ENCODE measurements around the gene SCO2.
"Not testable (repeated sequence)": the region's sequence is repeated elsewhere in the genome, so short reads cannot be mapped to it uniquely, and the experiment has no call there.

Gene SCO2

DNA sequence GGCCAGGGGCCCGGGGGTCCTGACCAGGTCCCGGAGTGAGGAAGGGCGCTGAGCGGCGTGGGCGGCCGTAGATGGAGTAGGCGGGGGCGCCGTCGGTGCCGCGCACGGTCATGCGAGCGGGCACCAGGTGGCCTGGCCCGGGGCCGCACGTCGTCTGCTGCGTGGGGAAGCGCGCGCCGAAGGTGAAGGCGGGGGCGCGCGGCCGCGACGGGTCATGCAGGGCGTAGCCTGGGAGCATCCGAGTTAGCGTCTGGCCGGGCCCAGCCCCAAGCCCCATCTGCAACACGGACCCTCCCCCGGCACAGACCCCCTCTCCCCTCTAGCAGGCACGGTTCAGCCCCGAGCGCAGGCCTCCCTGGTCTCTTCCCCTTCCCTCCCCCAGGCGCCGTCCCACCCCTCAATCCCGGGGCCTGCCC, 6.2 kb upstream of the SCO2 start:
- DNase-seq = no peak

DNA sequence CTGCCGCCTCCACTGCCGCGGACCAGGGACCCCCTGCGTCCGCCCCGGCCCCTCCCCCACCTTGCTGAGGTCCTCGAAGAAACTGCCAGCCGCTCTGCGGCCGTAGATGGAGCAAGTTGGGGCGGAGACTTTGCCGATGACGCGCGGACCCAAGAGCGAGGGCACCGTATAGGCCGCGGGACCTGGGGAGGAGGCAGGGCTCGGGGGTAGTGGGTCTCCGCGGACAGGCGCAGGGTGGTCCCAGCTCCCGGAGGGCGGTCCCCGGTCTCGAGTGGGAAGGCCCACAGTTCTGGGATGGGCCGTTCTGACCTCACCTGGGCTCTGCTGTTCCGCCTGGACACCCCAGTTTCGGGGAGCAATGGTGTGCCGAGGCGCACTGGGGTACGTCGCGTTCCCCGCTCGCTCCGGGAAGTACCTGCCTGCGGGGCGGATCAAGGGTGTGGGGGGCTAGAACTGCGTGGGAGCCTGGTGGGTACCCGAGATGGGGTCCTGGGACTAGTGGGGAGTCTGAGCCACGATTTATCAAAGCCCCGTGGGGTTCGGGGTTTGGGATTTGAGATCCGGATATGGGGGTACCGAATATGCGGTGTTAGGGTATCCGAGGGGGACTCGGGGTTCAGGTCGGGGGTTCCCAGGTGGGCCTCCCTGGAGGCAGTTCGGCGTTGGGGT, 5.6 kb upstream of the SCO2 start:
- no peak for DNase-seq

DNA sequence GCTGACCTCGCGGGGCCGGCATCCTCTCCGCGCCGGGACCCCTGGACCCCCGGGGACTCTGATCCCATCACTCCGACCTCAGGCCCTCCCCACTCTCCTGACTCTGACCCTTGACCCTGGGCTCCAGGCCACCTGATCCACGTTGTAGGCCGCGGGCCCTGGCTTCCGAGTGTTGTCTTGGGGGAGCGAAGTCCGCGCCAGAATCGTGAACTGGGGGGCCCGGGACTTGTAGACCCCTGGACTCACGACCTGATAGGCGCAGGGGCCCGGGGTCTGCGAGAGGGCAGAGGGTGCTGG, 5.1 kb upstream of the SCO2 start:
- DNase-seq = no peak

DNA sequence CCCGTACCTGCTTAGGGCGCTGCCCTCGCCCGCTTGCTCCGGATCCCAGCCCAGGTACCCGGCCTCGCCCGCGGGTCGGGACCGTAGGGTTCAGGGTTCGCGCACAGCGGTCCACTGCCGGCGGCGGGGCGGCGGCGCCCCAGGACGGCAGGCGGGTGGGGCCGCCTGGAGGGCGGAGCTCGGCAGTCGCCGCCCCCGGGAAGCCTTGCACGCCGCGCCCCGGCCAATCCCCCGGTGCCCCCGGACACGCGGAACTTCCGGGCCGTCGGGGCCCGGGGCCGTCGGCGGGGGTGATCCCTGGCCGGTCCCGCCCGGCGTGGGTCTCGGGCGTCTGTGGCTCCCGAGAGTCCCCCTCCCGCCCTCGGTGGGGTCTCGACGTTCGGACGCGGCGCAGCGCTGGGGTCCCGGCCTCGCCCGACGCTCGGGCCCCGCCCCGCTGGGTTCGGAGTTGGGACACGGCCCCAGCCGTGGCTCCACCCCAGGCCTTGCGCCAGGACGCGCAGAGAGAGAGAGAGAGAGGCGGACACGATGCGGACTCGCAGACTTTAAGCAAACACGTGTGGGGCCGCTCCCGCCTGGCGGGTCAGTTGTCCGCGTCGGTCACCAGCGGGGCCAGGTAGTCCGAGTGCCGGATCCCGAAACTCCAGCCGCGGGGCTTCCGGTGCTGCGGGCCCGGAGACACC, 4.6 kb upstream of the SCO2 start, which contains the start of gene TYMP:
Gene TYMP, minus strand, starts transcription at position 116 of the 683 bp plus-strand sequence. CDS start 303 bp downstream, outside the sequence.
- no peak for DNase-seq

DNA sequence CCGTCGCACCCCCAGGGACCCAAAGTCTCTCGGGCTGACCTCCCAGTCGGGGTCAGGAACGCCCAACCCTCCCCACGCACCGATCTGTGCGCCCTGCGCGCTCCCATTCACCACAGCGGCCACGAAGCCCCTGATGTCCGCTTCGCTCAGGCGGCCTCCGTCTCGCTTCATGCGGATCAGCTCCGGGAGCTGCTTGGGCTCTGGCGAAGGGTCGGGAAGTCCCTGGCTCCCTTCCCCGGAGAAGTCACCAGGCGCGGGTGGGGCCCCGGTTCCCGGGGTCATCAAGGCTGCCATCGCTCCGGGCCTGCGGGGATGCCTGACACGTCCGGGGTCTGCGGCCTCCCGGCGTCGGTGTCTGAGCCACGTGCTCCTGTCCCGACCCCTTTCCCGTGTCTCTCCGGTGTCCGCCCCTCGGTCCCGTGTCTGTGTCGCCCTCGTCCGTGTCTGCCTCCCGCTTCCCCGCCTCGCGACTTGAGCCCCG, 4.1 kb upstream of the SCO2 start:
- DNase-seq = no peak

DNA sequence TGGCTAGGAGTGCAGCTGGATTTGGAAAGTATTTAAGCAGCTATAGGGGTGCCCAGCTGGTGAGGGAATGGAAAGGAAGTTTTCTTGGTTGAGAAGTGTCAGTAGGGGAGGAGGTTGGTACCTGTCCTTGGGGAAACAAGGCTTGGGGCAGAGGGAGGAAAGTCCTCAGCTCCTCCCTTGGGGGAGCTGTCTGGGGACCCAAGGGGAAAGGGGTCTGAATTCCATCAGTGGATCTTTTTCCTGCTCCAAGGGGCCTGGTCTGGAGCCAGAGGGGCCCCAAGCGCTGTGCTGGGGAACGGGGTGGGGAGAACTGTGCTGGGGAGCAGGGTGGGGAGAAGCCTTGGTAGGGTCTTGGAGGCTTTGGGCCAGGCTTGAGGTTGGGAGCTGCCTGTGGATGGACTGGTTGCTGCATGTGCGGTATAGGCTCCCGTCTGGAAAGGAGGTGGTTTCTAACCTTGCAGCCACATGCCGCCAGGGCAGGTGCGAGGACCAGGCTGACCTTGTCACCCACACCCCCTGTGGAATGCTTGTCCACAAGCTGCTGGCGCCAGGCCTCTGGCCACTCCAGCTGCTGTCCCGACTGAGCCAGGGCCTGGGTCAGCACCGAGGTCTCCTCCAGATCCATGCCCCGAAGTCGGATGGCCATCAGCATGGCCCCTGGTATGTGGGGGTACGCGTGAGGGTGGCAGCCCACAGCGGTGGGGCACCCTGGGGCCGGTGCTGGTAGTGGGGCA, 3.5 kb upstream of the SCO2 start:
- no peak for DNase-seq

DNA sequence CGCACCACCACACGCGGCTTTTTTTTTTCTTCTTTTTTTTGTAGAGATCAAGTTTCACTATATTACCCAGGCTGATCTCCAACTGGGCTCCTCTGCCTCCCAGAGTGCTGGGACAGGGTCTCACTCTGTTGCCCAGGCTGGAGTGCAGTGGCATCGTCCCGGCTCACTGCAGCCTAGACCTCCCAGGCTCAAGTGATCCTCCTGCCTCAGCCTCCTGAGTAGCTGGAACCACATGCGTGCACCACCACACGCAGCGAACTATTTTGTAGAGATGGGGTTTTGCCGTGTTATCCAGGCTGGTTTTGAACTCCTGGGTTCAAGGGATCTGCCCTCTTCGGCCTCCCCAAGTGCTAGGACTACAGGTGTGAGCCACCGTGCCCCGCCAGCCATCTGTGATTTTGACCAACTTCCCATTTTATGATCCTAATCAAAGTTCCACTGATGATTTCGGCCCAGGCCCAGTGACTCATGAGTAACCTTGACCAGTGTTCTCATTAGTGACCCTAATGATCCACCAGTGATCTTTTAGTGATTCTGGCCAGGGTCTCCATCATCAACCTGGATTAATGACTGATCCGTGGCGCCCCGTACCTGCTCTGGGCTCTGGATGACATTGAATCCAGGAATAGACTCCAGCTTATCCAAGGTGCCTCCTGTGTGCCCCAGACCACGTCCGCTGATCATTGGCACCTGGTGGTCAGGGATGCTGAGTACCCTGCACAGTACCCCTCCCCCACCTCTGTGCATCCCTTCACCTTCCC, 2.7 kb upstream of the SCO2 start:
- no peak for DNase-seq

DNA sequence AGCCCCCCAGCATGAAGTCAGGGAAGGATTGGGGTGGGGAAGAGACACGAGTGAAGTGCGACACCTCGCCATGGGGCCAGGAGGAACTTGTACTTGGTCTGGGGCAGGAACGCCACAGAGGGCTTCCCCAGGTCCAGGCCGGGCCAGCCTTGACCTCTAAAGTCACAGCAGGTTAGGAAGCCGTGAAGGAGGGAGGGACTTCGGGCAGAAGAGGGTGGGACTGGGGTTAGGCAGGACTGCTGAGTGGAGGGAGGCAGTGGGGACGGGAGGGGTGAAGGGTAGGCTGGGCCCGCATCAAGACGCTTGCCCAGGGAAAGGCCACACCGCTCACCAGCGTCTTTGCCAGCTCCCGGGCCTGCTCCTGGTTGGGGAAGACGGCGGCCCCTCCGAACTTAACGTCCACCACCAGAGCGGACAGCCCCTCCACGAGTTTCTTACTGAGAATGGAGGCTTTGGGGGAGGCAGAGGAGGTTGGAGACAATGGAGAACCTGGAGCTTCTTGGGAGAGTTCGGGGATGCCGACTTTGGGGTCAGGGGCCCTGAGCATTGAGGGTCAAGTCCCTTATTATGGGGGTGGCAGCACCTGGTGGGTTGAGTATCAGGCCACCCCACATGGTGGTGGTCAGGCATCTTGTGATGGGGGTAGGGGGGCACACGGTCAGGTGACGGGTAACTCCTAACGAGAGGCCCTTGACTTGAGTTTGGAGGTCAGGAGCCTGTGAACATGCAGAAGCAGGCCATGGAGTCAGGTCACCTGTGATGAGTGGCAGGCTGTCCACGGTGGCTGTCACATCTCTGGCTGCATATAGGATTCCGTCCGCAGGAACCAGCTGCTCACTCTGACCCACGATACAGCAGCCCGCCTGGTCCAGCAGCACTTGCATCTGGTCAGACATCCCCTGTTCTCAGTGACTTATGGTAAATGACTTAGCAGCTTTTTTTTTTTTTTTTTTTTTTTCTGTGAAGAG, 1.7 kb upstream of the SCO2 start:
- DNase-seq = no peak

DNA sequence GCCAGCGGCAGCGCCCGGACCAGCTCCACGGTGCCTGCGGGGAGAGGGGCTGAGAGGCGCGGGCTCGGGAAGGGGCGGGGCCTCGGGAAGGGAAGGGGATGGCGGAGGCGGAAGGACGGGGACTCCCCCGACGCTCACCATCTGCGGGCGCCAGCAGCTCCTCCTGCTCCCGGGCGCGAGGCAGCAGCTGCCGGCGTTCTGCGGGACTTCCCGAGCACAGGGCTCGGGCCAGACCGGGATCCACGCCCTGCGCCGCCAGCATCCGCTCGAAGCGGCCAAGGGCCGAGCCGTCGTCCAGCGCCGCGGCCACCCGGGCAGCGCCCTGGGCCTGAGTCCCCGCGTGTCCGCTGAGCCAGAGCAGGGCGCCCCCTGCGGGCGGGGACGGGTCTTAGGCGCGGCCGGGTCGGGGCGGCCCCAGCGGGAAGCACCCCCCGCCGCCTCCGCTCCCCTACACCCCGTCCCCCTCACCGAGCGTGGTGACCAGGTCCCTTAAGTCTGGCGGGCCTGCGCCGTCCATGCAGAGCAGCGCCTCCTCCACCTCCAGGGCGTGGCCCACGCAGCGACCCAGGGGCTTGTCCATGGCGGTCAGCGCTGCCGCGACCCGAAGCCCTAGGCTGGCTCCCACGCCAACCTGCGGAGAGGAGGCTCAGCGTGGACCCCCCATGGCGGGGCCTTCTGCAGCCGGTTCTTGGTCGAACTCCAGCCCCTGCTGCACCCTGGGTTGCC, 873 bp upstream of the SCO2 start:
- DNase-seq = peak; percentile 37

DNA sequence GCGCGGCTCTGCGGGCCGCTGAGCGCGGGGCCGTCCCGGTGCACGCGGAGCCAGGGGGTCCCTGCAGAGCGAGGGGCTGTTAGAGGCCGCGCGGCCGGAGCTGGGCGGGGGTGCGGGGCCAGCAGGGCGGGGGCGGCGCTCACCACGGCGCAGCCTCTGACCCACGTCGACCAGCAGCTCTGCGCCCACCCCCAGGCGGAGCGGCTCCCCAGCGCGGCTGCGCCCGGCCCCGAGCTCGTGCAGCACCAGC, 385 bp upstream of the SCO2 start:
- no peak for DNase-seq

DNA sequence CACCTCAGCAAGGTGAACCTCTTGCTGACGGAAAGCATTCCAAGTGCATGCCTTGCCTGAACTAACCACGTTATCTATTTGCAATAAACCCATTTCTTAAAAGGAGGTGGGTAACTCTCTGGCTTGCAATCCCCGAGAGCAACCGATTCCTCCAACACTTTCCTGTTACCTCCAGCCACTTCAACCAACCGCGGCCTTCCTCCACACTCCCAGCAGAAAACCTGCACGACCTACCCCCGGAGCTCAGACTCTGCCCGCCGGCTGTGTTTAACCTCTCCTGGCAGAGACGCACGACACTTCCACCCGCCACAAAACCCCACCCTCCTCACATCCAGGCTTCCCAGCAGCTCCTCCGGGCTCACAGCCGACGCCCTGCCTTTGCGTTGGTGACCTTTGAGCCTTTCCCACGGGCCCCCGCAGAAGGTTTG, 708 bp downstream of the SCO2 start:
- DNase-seq = no peak

DNA sequence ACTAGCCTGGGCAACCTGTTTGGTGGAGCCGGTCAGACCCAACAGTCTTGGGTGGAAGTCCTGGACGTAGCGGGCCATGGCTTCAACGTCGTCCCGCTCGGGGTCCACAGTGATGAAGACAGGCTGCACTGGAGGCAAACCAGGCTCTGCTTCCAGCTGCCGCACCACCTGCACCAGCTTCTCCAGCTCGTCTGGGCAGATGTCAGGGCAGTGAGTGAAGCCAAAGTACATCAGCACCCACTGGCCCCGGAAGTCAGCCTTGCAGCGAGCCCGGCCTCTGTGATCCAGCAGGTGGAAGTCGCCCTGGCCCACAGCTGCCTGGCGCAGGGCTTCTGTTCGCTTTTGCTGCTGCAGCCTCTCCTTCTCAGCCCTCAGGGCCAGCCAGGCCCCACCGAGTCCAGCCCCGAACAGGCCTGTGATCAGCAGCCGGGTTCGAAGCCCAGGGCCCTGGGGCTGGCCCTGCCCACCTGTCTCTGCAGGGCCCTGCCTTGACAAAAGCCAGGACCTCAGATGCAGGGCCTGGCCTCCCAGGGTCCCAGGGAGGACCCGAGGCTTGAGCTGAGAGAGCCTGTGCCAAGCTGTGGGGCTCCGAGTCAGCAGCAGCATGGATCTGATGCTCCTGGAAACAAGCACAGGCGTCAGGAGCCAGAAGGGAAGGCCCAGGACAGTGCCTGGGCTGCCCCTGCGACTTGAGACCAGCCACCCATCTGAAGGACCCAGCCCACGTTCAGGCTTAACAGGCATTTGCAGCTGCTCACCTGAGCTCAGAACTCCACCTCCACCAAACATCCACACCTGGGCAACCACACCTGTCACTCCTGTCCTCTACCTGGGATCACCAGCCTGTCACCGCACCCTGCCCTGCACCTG, 1.4 kb downstream of the SCO2 start:
- no peak for DNase-seq

DNA sequence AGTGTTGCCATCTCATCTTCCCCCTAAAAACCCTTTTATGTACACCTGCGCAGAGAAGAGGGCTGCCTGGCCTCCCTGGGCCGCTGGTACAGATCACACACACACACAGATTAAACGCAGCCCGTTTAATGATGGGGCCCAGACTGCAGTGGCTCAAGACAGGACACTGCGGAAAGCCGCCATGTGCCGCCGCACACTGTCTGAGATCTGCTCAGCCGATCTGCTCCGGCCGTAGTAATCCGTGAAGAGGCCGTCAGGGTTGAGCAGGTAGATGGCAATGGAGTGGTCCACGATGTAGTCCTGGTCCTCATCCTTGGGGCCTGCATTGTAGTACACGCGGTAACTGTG, 2.0 kb downstream of the SCO2 start:
- no peak for DNase-seq

DNA sequence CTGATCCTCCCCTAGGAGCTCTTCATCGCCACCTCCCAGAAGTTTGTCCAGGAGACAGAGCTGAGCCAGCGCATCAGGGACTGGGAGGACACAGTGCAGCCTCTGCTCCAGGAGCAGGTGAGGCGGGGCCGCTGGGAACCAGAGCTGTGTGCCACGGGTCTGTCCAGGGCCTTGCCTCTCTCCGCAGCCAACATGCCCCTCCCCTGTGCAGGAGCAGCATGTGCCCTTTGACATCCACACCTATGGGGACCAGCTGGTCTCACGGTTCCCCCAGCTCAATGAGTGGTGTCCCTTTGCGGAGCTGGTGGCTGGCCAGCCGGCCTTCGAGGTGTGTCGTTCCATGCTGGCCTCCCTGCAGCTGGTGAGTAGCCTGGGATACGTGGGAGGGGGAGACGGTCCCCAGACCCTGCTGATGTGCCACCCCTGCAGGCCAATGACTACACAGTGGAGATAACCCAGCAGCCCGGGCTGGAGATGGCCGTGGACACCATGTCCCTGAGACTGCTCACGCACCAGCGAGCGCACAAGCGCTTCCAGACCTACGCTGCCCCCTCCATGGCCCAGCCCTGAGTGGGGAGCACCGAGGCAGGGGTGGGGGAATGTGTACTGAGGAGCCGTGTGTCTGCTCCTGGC, 2.5 kb downstream of the SCO2 start:
- no peak for DNase-seq

DNA sequence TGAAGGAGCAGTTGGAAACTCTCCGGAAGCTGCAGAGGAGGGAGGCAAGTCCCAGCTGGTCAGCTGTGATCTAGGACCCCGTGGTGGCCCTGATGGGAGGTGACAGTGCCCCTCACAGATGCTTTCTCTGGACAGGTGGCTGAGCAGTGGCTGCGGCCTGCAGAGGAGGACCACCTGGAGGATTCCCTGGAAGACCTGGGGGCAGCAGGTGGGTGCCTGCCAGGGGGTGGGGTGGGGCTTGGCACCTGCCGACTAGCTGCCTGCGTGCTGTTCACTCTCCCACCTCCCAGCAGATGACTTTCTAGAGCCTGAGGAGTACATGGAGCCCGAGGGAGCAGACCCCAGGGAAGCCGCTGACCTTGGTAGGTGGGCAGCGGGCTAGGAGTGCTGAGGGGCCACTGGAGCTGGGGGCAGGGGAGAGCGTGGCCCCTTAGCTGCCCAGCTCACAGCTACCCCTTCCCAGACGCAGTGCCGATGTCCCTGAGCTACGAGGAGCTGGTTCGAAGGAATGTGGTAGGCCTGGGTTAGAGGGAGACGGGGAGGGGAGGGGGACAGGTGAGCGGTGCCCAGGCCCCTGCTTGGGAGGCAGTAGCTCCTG, 3.1 kb downstream of the SCO2 start:
- no peak for DNase-seq

DNA sequence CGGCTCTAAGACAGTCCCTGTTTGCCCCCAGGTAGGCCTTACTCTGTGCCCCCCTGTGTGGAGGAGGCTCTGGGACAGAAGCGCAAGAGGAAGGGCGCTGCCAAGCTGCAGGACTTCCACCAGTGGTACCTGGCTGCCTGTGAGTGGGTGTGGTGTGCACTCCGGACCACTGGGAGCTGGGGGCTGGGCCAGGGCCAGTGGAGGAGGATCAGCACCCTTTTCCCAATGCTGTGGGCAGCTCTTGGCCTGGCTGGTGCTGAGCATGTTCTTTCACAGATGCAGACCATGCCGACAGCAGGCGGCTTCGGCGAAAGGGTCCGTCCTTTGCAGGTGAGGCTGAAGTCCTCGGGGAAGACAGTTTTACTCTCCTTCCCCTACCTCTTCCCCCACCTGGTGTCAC, 3.7 kb downstream of the SCO2 start:
- no peak for DNase-seq

DNA sequence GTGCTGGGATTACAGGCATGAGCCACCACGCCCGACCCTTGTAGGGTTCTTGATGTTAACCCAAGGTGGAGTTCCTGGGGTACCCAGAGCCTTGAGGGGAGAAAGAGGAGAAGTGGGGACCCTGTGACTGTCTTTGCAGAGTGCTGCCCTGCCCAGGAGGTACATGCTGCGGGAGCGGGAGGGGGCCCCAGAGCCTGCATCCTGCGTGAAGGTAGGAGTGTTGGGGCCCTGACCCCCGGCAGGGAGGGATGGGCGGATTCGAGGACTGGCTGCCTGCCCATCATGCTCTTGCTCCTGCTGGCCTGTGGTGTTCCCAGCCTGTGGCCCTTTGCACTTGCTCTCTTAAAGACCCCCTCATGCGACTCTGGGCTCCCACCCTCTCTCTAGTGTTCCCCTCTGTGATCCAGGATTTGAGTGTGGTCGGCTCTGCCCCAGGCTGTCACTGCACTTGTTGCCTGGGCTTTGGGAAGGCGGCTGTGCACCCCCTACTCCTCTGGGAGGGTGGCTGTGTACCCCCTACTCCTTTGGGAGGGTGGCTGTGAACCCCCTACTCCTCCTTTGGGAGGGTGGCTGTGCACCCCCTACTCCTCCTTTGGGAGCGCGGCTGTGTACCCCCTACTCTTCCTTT, 4.5 kb downstream of the SCO2 start:
- no peak for DNase-seq

DNA sequence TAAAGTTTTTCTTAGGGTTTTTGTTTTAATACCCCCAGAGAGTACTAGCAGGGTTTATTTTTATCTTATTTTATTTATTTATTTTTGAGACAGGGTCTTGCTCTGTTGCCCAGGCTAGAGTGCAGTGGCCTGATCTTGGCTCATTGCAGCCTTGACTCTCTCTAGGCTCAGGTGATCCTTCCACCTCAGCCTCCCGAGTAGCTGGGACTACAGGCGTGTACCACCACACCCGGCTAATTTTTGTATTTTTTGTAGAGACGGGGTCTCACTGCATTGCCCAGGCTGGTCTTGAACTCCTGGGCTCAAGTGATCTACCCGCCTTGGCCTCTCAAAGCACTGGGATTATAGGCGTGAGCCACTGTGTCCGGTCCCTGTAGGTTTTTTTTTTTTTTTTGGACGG, 5.2 kb downstream of the SCO2 start:
- not testable (repeated sequence) for DNase-seq

DNA sequence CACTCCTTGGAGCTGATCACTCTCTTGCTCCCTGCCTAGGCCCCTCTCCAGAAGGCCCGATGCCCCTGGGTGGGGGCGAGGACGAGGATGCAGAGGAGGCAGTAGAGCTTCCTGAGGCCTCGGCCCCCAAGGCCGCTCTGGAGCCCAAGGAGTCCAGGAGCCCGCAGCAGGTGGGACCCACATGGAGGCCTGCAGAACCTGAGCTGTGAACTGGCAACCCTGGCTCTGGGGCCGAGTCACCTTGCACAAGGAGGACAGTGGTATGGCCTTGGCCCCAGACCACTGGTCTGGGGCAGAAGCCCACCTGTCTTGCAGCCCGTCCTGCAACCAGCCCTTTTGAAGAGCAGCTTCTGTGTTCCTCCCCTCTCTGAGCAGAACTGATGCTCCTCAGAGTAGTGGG, 6.2 kb downstream of the SCO2 start:
- no peak for DNase-seq
